Uterus (tissue), 4 donors: ENCODE measurements around the gene QSOX2. TPM values are rescaled to one million over a fixed set of nuclear protein-coding genes. Genes with fewer than 3 reads are reported as not detected.
A peak's percentile ranks its signal among the peaks of the same experiment; 100 is the strongest.

Experiments
- DNase-seq, 2 donors: peaks; one replicate each; pipeline ENCODE4 v3.0.0-alpha.2; 2019 to 2020
- H3K27ac ChIP-seq, 2 donors: fragments of 200-600 bp; sonication (generic); 1 replicate in 1 of 2; 2 replicates in 1 of 2; pipeline ENCODE4 v1.5.1; 2016 to 2018
- H3K27me3 ChIP-seq, 2 donors: fragments of 200-600 bp; sonication (generic); one replicate each; pipeline ENCODE4 v1.5.1; 2018 to 2019; ENCODE audit warnings: control low read depth in 1 of 2
- H3K36me3 ChIP-seq, 2 donors: fragments of 200-600 bp; sonication (generic); one replicate each; pipeline ENCODE4 v1.5.1; 2019; ENCODE audit warnings: control low read depth in 1 of 2
- H3K4me1 ChIP-seq, 2 donors: fragments of 200-600 bp; sonication (generic); one replicate each; pipeline ENCODE4 v1.5.1; 2018 to 2019; ENCODE audit warnings: control low read depth in 1 of 2
- H3K4me3 ChIP-seq, 2 donors: fragments of 200-600 bp; sonication (generic); 1 replicate in 1 of 2; 2 replicates in 1 of 2; pipeline ENCODE4 v1.5.1; 2018 to 2019; ENCODE audit warnings: mild to moderate bottlenecking in 1 of 2
- H3K9me3 ChIP-seq, 2 donors: fragments of 200-600 bp; sonication (generic); one replicate each; pipeline ENCODE4 v1.5.1; 2019; ENCODE audit warnings: control low read depth in 1 of 2
- CTCF ChIP-seq, 4 experiments: fragments of 200-600 bp in 2 of 4; fragments of 450-650 bp in 2 of 4; sonication (generic) in 2 of 4; IDR thresholded peaks; one replicate each; pipeline ENCODE4 v1.5.1; 2016 to 2019; ENCODE audit warnings: antibody characterized with exemption in 4 of 4, mild to moderate bottlenecking in 2 of 4, moderate library complexity in 1 of 4
- POLR2A ChIP-seq, 2 donors: fragments of 450-650 bp; IDR thresholded peaks; one replicate each; pipeline ENCODE4 v1.6.1; 2016; ENCODE audit warnings: antibody characterized with exemption in 2 of 2, mild to moderate bottlenecking in 1 of 2, moderate library complexity in 1 of 2
- intact Hi-C: fragments of 100-400 bp; cut with DNase I; formaldehyde crosslinking; loops from one replicate; pipeline ENCODE4 v1.15.1; 2023; ENCODE audit warnings: low total_unique reads
- total RNA-seq, 4 donors: library from RNA; depleted of rRNA in 3 of 4; stranded (reverse); fragments of >200 nt in 3 of 4; gene quantifications; one replicate each; pipeline versions ENCODE4 v1.1.0 to v1.2.4, GENCODE V29; 2014 to 2023
- donor health status: DM: yes; HTN: yes; CAD: no.

The QSOX2 gene
- total RNA-seq, 4 donors from 2014 or later, result 5.6 to 13.1 (median 9.2) TPM

DNA sequence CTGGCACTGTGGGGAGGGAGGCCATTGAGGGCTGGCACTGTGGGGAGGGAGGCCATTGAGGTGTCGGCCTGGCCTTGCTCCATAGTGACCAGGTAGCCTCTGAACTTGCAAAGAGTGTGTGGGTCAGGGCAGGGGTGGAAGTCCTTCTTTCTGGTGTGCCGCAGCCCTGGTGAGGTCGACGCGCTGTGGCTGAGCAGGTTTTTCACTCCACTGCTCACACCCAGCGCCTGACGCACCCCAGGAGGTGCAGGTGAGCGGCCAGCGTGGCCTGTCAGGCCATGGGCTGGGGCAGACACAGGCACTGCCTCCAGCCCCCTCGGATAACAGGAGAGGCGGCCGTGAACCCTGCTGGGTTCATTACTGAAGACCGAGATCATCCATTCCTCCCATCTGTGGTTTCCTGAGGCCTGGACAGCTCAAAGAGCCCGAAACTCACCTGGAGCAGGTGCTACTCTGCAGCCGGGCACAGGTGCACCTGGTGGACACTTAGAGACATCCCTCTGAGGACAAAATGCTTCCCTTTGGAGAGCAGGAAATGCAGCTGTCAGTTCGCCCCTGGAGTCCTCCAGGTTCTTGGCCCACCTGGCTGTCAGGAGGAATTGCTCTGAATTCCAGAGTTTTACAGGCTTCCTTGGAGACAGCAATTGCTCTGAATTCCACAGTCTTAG is 73.1 kb downstream of the QSOX2 start:
- Histone ChIP-seq H3K9me3 (no peaks in the 10 kb centered on the region), H3K4me1 (no peaks in the 10 kb centered on the region), H3K27me3 (peaks cover 0 to 4% of the 10 kb centered on the region in 2 donors), H3K36me3 (no peaks in the 10 kb centered on the region), H3K27ac (no peak overlapping the region), H3K4me3 (no peak overlapping the region)
- TF ChIP-seq POLR2A (IDR thresholded peaks at IDR 0.05), result no peak
- TF ChIP-seq CTCF (IDR thresholded peaks at IDR 0.05), result no peak
- DNase-seq, result no peak
- intact Hi-C loops, result no loop called here

DNA sequence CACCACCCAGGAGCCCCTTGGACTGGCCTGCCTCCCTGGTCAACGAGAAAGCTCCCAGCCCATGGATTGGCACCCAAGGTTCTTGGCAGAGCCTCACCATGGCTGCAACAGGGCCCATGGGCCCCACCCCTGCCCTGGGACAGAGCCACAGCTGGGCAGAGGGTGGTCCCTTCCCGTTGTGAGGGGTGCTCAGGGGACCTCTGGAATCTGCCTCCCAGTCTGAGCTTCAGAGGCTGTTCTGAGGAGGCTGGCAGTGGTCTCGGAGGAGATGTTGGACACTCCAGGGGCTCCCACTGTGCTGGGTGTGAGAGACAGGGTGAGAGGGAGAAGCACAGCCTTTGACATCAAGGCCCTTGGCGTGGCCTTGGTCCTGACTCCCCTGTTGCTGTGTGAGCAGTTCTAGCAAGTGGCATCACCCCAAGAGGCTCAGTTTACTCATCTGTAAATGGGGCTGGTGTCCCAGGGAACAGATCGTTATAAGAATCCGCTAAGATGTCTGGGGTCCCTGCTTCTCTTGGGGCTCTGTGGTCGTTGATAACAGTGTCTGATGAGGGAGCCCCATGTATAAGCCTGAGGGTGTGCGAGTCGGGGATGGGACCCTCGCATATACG is 73.7 kb downstream of the QSOX2 start:
- TF ChIP-seq CTCF (IDR thresholded peaks at IDR 0.05) (no peak), POLR2A (IDR thresholded peaks at IDR 0.05) (no peak)
- Histone ChIP-seq H3K4me3 (no peak overlapping the region), H3K27ac (no peak overlapping the region), H3K9me3 (no peaks in the 10 kb centered on the region), H3K27me3 (peaks cover 0 to 4% of the 10 kb centered on the region in 2 donors), H3K36me3 (no peaks in the 10 kb centered on the region), H3K4me1 (no peaks in the 10 kb centered on the region)
- intact Hi-C loops, result no loop called here
- DNase-seq, result no peak

DNA sequence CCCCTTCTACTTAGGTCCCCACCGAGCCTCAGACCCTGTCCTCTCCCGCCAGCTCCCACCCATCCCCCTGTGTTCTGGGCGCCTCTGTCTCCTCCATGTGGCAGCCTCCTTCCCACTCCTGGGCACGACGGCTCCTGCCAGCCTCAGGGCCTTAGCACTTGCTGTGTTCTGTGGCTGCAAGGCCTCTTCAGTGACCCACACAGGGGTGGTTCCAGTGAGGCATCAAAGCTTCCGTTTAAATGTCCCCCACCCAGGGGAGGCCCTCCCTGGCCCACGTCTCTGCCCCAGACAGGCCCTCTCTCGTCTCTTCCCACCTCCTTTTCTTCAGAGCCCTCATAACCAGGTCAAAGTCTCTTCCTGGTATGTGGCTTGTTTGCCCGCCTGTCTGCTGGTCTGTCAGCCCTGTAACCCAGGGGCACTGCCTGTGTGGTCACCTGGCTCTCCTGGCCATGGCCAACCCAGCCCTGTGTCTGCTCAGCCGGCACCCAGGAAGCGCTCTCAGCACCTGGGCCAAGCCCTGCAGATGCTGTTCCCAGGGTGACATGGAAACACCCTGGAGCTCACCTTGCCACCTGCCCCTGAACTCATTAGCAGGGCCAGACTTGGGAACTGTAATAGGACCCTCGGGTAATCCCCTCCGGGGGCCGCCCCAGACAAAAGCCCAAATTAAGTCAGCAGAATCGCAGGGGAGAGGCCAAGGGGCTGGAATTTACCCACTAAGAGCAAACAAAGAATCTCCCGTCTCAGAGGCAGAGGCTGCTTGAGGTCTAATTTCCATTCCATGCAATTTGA is 74.4 kb downstream of the QSOX2 start:
- Histone ChIP-seq H3K36me3 (no peaks in the 10 kb centered on the region), H3K4me1 (no peaks in the 10 kb centered on the region), H3K27me3 (peaks cover 0 to 4% of the 10 kb centered on the region in 2 donors), H3K4me3 (no peak overlapping the region), H3K27ac (no peak overlapping the region), H3K9me3 (no peaks in the 10 kb centered on the region)
- intact Hi-C loops, result no loop called here
- TF ChIP-seq CTCF (IDR thresholded peaks at IDR 0.05), result no peak
- no peak for DNase-seq

GRCh38 chr9:136170006-136170901 is 75.4 kb downstream of the QSOX2 start:
- H3K36me3 ChIP-seq, result no peaks in the 10 kb centered on the region
- intact Hi-C loops, result no loop called here
- no peak overlapping the region for H3K4me3 ChIP-seq
- H3K27ac ChIP-seq, result no peak overlapping the region
- TF ChIP-seq POLR2A (IDR thresholded peaks at IDR 0.05), result no peak
- peak in 3 of 4 experiments; percentile 11 to 39 (median 28) for TF ChIP-seq CTCF (IDR thresholded peaks at IDR 0.05)
- no peaks in the 10 kb centered on the region for H3K9me3 ChIP-seq
- peaks cover 0 to 4% of the 10 kb centered on the region in 2 donors for H3K27me3 ChIP-seq
- no peaks in the 10 kb centered on the region for H3K4me1 ChIP-seq
- no peak for DNase-seq
